ENCODE data around the gene AGAP5. TPM values are rescaled to one million over a fixed set of nuclear protein-coding genes. Genes with fewer than 3 reads are reported as not detected.

The AGAP5 gene
- total RNA-seq, 1 experiment from 2014 or later = 1.1 TPM

GRCh38 chr10:73653701-73654100 is 44.2 kb downstream of the AGAP5 start:
- peak; percentile 53 for DNase-seq (ENCODE audit: low read depth)

- DNase-seq (ENCODE audit: low read depth) = no peak
Observed at GRCh38 chr10:73653195-73653594, 44.7 kb downstream of the AGAP5 start.

- peak; percentile 64 for DNase-seq (ENCODE audit: low read depth)
Observed at GRCh38 chr10:73650537-73651331, 47.2 kb downstream of the AGAP5 start.

GRCh38 chr10:73649876-73650536 is 47.9 kb downstream of the AGAP5 start:
- DNase-seq (ENCODE audit: low read depth) = peak; percentile 61

- DNase-seq (ENCODE audit: low read depth) = peak; percentile 47
Observed at GRCh38 chr10:73648975-73649829, 48.7 kb downstream of the AGAP5 start.

GRCh38 chr10:73647875-73648651 is 49.8 kb downstream of the AGAP5 start:
- no peak for DNase-seq (ENCODE audit: low read depth)

GRCh38 chr10:73647211-73647874 is 50.6 kb downstream of the AGAP5 start:
- DNase-seq (ENCODE audit: low read depth) = no peak

GRCh38 chr10:73646598-73647041 is 51.3 kb downstream of the AGAP5 start:
- no peak for DNase-seq (ENCODE audit: low read depth)

GRCh38 chr10:73645251-73645650 is 52.7 kb downstream of the AGAP5 start:
- no peak for DNase-seq (ENCODE audit: low read depth)

GRCh38 chr10:73644767-73645166 is 53.1 kb downstream of the AGAP5 start:
- no peak for DNase-seq (ENCODE audit: low read depth)

- peak; percentile 65 for DNase-seq (ENCODE audit: low read depth)
Observed at GRCh38 chr10:73644015-73644743, 53.7 kb downstream of the AGAP5 start.

- DNase-seq (ENCODE audit: low read depth) = no peak
Observed at GRCh38 chr10:73643362-73643761, 54.5 kb downstream of the AGAP5 start.

- peak; percentile 61 for DNase-seq (ENCODE audit: low read depth)
Observed at GRCh38 chr10:73641328-73642060, 56.4 kb downstream of the AGAP5 start, which contains the start of gene MYOZ1. MYOZ1 (minus strand) TSS chr10:73641474; CDS start chr10:73640017, 1,457 bp downstream.

GRCh38 chr10:73639286-73639685 is 58.6 kb downstream of the AGAP5 start:
- DNase-seq (ENCODE audit: low read depth) = no peak

- no peak for DNase-seq (ENCODE audit: low read depth)
Observed at GRCh38 chr10:73635781-73636180, 62.1 kb downstream of the AGAP5 start.

GRCh38 chr10:73634421-73634820 is 63.5 kb downstream of the AGAP5 start:
- no peak for DNase-seq (ENCODE audit: low read depth)

- no peak for DNase-seq (ENCODE audit: low read depth)
Observed at GRCh38 chr10:73629165-73629564, 68.7 kb downstream of the AGAP5 start.

- DNase-seq (ENCODE audit: low read depth) = no peak
Observed at GRCh38 chr10:73628405-73628804, 69.5 kb downstream of the AGAP5 start.

GRCh38 chr10:73627300-73627699 is 70.6 kb downstream of the AGAP5 start:
- DNase-seq (ENCODE audit: low read depth) = no peak
